Glutamatergic neuron (in vitro differentiated cells): ENCODE results near the gene RNF41. TPM values are rescaled to one million over a fixed set of nuclear protein-coding genes. Genes with fewer than 3 reads are reported as not detected.
A peak's percentile ranks its signal among the peaks of the same experiment; 100 is the strongest.

ENCODE experiments used
- DNase-seq: peaks from one replicate; pipeline ENCODE4 v3.0.0; 2022
- H3K27ac Mint-ChIP-seq: one replicate; pipeline ENCODE4 v1.8.0; 2020; ENCODE audit warnings: mild to moderate bottlenecking, mixed read lengths, inconsistent platforms; ENCODE audit not compliant: unreplicated experiment
- H3K27me3 Mint-ChIP-seq: one replicate; pipeline ENCODE4 v1.8.0; 2020; ENCODE audit warnings: mild to moderate bottlenecking, moderate library complexity, mixed read lengths, inconsistent platforms; ENCODE audit not compliant: unreplicated experiment
- H3K36me3 Mint-ChIP-seq: one replicate; pipeline ENCODE4 v1.8.0; 2020; ENCODE audit warnings: mild to moderate bottlenecking, mixed read lengths, inconsistent platforms; ENCODE audit not compliant: unreplicated experiment
- H3K4me1 Mint-ChIP-seq: one replicate; pipeline ENCODE4 v1.8.0; 2020; ENCODE audit warnings: mild to moderate bottlenecking, low read depth, mixed read lengths, inconsistent platforms; ENCODE audit not compliant: unreplicated experiment
- H3K4me3 Mint-ChIP-seq: one replicate; pipeline ENCODE4 v1.8.0; 2020; ENCODE audit warnings: mild to moderate bottlenecking, mixed read lengths, inconsistent platforms; ENCODE audit not compliant: unreplicated experiment
- H3K9me3 Mint-ChIP-seq: one replicate; pipeline ENCODE4 v1.8.0; 2020; ENCODE audit warnings: mild to moderate bottlenecking, moderate library complexity, mixed read lengths, inconsistent platforms; ENCODE audit not compliant: unreplicated experiment
- total RNA-seq: library from RNA; stranded (reverse); fragmentation: NEBNext Ultra II Directional; extraction: Animal tissue kit (Norgen Biotek cat#: 25700); gene quantifications from one replicate; pipeline ENCODE4 v1.2.1, GENCODE V29; 2021; ENCODE audit not compliant: unreplicated experiment
- TF ChIP-seq, protein P1 (sequence below): fragments of 200-600 bp; sonication (generic); IDR thresholded peaks from one replicate; pipeline ENCODE4 v1.5.0; 2021; ENCODE audit not compliant: partially characterized antibody, unreplicated experiment

The RNF41 gene
- total RNA-seq, 1 donor from 2014 or later: 72.6 TPM

DNA sequence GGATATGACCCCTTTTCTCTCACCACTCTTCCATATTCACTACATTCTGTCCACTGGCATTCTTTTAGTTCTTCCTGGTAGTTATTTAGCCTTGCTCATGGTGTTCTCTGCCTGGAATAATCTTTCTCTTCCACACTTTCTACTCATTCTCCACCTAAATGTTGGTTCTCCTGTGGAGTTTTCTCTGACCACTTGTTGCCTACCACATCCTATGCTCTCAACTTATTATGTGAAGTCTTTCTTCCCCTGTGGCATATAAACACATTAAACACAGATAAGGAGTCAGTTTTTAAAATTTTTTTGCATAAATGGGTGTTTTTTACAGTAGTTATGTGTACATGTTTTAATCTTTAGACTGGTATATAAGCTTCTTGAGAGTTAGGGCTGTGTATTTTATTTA lies 29.1 kb downstream of the RNF41 start:
- Mint-ChIP-seq H3K36me3 (peaks cover 4% of the 10 kb centered on the region), H3K4me3 (no peak overlapping the region), H3K27me3 (peaks cover 21% of the 10 kb centered on the region), H3K27ac (no peak overlapping the region), H3K4me1 (peaks cover 6% of the 10 kb centered on the region), H3K9me3 (peaks cover 22% of the 10 kb centered on the region)
- TF ChIP-seq, protein P1, sequence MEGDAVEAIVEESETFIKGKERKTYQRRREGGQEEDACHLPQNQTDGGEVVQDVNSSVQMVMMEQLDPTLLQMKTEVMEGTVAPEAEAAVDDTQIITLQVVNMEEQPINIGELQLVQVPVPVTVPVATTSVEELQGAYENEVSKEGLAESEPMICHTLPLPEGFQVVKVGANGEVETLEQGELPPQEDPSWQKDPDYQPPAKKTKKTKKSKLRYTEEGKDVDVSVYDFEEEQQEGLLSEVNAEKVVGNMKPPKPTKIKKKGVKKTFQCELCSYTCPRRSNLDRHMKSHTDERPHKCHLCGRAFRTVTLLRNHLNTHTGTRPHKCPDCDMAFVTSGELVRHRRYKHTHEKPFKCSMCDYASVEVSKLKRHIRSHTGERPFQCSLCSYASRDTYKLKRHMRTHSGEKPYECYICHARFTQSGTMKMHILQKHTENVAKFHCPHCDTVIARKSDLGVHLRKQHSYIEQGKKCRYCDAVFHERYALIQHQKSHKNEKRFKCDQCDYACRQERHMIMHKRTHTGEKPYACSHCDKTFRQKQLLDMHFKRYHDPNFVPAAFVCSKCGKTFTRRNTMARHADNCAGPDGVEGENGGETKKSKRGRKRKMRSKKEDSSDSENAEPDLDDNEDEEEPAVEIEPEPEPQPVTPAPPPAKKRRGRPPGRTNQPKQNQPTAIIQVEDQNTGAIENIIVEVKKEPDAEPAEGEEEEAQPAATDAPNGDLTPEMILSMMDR: no peak
- no peak for DNase-seq

DNA sequence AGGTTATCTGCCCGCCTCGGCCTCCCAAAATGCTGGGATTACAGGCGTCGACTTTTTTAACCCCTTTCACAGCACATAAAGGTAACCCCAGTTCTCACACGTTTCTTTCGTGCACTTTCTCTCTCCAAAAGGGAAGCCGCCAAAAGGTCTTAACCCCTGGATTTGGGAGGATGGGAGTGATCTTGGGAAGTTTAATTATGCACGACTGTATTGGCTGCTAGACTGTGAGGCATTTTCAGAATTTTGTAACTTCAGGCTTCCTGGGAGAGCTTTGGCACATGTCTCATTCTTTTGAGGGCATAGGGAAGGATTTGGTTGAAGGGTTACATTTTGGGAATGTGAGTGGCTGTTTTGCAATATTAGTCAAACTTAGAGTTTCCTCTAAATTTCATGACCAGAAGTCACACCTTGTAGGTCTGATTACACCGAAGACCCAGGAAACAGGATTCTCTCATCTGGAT lies 31.0 kb downstream of the RNF41 start:
- no peak for DNase-seq
- Mint-ChIP-seq H3K9me3 (peaks cover 23% of the 10 kb centered on the region), H3K4me3 (peak overlapping the region; percentile 97), H3K36me3 (peaks cover 4% of the 10 kb centered on the region), H3K4me1 (peaks cover 8% of the 10 kb centered on the region), H3K27me3 (peaks cover 21% of the 10 kb centered on the region), H3K27ac (peak overlapping the region; percentile 96)
- TF ChIP-seq, protein P1: no peak

DNA sequence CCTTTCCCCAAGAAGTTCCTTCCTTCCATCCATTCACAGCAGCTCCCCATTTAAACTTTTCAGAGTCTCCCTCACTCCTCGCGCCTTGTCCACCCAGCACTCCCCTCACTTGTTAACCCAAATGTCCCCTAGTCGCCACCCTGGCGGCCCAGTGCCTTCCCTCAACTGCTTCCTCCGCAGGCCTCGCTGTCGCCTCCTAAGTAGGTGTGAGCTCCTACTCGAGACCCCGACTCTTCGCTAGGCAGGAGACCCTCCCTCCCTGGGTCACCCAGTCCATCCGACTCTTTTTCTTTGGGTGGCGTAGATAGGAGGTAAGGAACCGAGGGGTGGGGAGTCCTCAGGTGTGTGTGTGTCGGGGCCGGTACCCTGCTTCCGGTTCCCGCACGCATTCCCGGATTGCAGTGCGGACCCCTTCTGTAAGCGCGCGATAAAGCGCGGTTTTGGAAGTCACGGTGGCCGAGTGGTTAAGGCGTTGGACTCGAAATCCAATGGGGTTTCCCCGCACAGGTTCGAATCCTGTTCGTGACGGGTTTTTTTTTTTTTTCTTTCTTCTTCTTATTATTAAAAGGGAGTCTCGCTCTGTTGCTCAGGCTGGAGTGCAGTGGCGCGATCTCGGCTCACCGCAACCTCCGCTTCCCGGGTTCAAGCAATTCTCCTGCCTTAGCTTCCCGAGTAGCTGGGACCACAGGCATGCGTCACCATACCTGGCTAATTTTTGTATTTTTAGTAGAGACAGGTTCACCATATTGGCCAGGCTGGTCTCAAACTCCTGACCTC lies 31.6 kb downstream of the RNF41 start:
- peak; percentile 90 for DNase-seq
- peak overlapping the region; percentile 96 for H3K27ac Mint-ChIP-seq
- peaks cover 8% of the 10 kb centered on the region for H3K4me1 Mint-ChIP-seq
- peaks cover 24% of the 10 kb centered on the region for H3K9me3 Mint-ChIP-seq
- TF ChIP-seq, protein P1: peak; percentile 37
- H3K4me3 Mint-ChIP-seq: peak overlapping the region; percentile 97
- H3K27me3 Mint-ChIP-seq: peaks cover 21% of the 10 kb centered on the region
- H3K36me3 Mint-ChIP-seq: peaks cover 4% of the 10 kb centered on the region

DNA sequence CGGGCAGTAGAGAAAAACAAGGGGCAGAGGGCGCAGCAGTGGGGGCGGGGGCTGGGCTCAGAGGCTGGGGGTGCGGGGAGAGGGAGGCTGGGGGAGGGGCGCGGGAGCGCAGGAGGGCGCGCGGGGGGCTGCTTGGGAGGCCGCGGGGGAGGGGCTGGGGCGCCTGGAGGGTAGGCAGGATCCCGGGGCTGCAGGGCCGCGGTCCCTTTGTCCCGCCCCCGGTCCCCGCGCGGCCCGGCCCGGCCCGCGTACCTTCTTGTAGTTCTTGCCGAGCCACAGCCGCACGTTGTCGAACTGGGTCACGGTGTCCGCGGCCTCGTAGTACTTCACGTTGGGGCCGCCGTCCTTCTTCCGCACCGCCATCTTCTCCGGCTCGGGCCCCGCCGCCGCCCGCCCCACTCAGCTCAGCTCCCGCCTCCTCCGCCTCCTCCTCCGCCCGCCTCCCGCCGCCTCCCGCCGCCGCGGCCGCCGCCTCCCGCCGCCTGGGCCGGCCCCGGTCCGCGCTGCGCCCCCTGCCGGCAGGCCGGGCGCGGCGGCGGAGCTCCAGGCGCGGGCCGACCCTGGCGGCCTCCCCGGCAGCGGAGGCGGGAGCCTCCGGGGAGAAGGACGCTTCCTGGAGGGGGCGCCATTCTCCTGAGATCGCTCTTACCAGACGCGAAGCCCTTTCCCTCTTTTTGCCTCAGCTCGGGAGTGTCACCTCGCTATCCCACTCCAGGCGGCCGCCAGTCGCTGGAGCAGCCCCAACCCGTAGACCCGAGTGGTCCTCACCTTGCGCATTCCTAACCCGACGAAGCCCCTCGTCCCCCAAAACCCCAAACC lies 32.4 kb downstream of the RNF41 start, which contains the start of gene SMARCC2:
Gene SMARCC2, minus strand, starts transcription at position 385 of the 819 bp plus-strand sequence. Its CDS starts 22 bp downstream, at position 363.
- H3K27ac Mint-ChIP-seq: peak within 1 kb of the TSS; percentile 96
- H3K4me1 Mint-ChIP-seq: peaks cover 8% of the 10 kb centered on the region
- peak within 1 kb of the TSS; percentile 97 for H3K4me3 Mint-ChIP-seq
- peaks cover 21% of the 10 kb centered on the region for H3K27me3 Mint-ChIP-seq
- H3K36me3 Mint-ChIP-seq: peaks cover 4% of the 10 kb centered on the region
- DNase-seq: peak; percentile 93
- H3K9me3 Mint-ChIP-seq: peaks cover 24% of the 10 kb centered on the region
- TF ChIP-seq, protein P1: peak; percentile 81
